GM12891 (cell line): Measurements from ENCODE around the gene KLHL4.

ENCODE experiments used
- PAX5 ChIP-seq: IDR thresholded peaks from 2 replicates; pipeline ENCODE4 v1.6.1; 2011; ENCODE audit warnings: low read length, moderate library complexity, mild to moderate bottlenecking; ENCODE audit not compliant: insufficient read depth, severe bottlenecking
- POLR2A ChIP-seq: IDR thresholded peaks from 2 replicates; pipeline ENCODE4 v1.6.1; 2011; ENCODE audit warnings: low read depth, low read length, control low read depth
- POLR2AphosphoS5 ChIP-seq: IDR thresholded peaks from 2 replicates; pipeline ENCODE4 v1.6.1; 2011; ENCODE audit warnings: low read depth, low read length, control low read depth
- POU2F2 ChIP-seq: IDR thresholded peaks from 2 replicates; pipeline ENCODE4 v1.6.1; 2011; ENCODE audit warnings: low read depth, mild to moderate bottlenecking, control low read depth, low read length, moderate library complexity

DNA sequence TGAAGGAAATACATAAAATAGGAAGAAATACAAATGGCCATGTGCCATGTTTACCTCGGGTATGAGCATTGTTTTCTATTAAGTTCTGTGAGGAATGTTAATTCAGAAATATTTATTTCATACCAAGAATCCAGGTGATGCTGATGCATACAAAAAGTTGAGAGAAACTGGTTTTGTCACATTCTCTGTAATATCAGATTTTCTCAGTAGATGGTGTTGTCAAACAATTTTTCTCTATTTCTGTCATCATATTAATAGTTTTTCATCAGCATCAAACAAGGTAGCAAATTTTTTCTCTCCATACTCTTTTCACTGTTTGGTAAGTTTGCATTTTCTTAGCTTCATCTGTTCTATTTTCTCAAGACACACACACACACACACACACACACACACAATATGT, 179.8 kb downstream of the KLHL4 start:
- TF ChIP-seq POLR2A = no peak
- no peak for TF ChIP-seq POLR2AphosphoS5
- TF ChIP-seq PAX5 = no peak
- no peak for TF ChIP-seq POU2F2
